Tongue (tissue), 2 donors: ENCODE data around the gene AKNA. TPM values are rescaled to one million over a fixed set of nuclear protein-coding genes. Genes with fewer than 3 reads are reported as not detected.

Experiments
- DNase-seq: peaks from one replicate; pipeline ENCODE4 v3.0.0-alpha.2; 2015
- total RNA-seq: library from RNA; depleted of rRNA; stranded (reverse); fragments of >200 nt; gene quantifications from one replicate; pipeline ENCODE4 v1.2.3, GENCODE V29; 2014

The AKNA gene
- total RNA-seq, 1 donor from 2014 or later: 9.5 TPM

DNA sequence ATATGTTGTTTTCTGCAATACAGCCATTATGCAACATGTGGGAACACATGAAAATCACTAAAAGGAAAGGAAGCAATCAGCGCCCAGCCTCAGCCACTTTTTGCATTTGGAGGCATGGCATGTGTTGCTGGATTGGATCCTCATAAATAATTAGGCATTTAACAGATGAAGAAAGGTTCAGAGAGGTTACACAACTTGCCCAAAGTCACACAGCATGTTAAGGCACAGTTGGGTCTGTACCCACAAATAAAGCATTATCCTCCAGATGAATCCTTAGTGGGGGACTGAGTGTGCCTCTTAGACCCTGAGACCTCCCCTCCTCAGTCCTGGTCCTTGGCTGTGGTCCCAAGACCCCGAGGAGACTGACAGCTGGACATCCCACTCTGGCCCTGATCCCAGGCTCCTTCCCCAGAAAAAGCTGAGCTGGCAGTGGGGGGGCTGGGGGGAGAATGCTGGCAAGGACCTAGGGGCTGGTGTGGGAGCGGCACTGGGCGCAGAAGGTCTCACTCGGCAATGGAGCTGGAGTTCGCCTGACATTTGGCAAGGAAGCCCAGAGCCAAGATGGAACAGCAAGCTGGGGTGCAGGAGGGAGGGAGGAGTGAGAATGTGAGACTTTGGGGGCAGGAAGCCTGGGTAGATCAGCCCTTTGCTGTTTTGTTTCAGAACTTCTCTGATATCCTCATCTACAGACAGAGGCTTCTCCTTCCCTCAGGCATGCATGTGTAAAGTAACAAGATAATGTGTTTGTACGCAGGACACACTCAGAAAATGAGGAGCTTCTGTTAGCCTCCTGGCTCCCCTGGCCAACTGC lies 6.9 kb upstream of the AKNA start:
- peak; percentile 72 for DNase-seq

DNA sequence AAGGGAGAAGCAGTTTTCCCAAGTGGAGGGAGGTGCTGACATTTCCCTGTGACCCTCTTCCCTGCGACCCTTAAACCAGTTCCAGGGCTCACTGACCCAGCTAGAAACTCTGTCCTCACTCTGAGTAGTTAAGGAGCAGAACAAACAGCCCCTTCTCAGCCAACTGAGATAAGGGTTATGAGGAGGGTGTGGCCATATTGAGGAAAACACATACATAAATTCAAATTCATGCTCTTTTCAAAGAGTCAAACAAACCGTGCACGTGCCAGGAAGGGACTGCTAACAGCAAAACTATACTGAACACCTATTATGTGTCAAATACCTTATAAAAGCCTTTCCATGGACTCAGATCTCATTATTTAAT lies 4.9 kb upstream of the AKNA start:
- no peak for DNase-seq

DNA sequence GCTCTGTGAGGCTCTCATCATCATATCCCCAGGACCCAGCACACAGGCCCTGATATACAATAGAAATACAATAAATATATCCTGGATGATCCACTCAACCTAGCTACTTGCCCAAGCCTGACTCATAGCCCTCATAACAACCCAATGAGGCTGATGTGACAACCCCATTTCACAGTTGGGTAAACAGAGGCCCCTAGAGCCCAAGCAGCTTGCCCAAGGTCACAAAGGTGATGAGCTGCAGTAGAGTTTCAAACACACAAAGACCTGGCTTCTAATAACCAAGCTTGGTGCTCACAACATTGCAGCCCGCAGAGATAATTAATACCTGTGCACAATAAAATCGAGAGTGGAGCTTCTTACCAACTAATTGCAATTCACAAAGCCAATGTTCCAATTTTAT lies 3.2 kb upstream of the AKNA start:
- DNase-seq: no peak

DNA sequence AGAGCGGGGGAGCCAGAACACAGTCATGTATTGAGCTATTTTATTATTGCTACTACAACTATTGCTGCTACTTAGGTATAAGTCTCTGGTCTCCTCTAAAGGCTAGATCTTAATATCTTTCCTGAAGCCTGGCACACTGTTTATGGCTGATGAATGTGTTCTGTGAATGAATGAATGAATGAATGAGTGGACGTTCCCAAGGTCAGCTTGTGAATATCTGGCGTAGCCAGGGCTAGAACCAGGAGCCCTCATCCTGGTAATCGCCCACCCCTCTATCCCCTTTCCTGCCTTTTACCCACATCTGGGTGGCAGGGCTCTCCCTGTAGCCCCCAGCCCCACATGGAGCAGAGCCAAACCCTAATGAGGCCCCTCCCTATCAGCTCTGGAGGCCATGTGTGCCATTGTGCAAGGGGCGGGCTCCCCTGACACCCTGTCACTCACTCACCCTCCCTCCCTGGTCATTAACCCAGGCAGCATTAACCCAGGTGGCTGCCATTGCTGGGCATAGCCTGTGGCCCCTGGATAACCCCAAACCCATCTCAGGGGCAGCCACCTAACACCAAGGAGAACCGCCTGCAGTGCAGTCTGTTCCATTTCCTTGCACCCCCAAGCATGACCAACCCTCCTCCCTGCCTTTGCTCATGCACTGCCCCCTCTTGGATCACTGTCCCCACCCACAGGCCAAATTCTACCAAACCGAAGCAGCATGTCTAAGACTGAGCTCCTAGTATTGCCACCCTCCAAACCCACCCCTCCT lies 2.0 kb upstream of the AKNA start:
- DNase-seq: no peak

DNA sequence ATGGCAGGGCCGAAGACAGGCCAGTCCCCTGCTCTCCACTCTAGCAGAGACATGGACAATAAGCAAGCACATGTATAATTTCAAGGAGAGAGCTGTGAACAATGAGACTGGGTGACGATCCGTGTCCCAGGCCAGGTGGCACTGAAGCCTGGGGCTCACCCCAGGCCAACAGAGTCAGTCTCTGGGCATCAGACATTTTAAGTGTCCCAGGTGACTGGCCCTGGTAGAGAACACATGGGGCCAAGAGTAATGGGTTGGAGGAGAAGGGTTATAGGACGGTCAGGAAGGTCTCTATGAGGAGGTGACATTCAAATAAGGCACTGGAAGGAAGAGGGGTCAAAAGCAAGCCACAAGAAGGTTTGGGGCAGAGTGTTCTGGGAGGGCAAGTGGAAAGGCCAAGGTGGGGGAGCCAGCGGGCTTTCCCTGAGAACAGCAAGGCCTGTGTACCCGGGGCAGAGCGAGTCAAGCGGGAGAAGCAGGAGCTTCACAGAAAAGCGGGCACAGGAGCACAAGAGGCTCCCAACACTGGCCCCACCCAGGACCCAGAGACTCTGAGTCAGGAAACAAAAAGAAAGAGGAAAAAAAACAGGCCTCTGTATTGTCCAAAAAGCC lies 1.1 kb upstream of the AKNA start:
- DNase-seq: no peak

DNA sequence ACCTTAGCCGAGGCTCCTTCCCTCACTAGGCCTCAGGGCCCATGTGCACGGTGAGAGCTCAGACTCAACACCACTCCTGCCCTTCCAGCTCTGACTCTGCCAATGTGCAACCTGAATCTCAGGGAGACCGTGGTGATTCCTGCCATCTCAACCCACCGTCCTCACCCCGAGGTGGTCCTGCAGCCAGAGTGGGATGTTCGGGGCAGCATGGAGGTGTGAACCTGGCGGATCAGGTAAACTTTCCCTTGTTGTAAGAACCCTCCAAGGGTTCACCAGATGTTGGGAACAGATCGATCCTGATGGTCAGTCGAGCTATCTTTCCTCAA lies 538 bp upstream of the AKNA start:
- DNase-seq: no peak

DNA sequence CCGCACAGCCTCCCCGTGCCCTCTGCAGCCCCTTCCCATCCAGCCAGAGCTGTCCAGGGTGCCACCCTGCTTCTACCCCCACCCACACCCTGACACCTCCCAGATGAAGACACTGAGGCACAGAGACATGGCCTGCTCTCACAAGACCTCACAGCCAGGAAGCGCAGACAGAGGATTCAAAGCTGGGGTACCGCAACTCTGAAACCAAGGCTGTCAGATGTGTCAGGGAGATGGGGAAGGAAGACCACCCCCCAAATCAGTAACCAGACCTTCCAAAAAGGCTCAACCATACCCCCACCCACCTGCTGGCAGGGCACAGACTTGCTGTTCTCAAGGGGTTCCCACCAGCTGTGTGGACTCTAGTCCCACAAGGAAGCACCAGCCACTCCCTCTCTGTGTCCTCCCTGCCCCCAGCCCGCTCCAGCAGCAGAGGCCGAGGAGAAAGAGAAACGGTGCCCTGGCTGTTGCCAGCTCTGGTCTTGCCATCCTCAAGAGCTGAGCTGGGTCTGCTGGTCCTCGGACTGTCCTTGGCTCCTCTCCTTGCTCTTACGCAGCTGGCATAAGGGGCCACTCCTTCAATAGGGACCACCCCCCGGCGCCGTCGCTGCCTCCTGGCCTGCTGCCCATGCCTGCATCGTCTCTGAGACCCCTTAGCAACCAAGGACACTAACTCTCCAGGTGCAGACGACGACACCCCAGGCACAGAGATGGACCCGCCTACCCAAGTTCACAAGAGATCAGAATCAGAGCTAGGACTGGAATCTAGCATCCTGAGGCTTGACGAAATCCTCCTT lies 699 bp downstream of the AKNA start:
- peak; percentile 77 for DNase-seq

DNA sequence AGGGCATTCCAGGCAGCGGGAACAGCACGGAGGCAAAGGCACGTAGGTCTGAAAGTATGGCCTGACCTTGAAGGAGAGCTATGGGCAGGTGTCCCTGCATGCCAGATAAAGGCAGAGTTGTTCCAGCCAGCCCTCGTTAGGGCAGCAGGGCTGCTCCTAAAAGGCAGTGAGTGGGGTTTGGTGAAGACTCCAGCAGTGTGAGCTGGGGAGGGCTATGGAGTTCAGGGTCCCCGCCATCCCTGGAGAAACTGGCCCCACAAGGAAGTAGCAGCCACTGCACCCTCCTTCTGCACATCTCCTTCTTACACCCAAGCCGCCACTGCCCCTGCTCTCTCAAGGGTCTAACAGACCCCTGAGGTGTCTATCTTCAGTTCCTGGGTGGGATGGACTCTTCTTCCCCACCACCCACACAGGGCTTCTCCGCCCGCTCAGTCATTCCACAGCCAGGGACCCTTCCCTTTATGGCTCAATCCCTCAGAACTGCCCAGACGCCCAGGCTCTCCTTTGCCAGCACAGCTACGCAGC lies 1.4 kb downstream of the AKNA start:
- DNase-seq: no peak

DNA sequence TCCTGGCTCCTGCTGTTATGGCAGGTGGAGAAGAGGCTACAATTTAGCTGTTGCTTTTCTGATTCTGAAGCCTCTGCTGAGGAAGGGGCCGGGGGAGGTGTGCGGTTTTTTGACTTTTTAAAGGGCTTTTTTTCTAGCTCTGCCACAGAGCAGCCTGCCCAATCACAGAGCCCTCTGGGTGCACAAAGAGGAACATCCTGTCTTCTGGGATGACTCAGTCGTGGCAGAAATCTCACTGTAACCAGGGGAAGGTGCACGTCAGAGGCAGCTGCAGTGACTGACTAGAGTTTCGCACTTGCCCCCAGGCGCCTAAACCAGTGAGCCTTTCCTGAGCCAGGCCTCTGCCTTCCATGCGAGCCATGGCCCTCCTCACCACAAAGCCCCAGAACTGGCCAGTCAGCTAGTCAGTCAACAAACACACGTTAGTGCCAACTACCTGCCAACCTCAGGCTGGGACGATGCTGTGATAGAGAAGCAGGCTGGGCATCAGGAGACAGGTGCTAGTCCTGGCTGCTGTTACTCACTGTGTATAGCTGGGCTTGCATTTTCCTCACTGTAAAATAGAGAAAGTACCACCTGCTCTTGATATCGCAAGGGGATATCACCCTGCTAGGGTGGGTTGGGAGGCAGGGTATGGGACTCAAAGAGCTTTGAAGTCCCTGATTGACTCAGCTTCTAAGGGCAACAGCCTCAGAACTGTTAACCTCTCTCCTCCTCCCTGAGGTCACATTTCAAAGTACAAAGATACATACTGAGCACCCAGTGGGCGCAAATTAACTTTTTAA lies 2.2 kb downstream of the AKNA start:
- no peak for DNase-seq

DNA sequence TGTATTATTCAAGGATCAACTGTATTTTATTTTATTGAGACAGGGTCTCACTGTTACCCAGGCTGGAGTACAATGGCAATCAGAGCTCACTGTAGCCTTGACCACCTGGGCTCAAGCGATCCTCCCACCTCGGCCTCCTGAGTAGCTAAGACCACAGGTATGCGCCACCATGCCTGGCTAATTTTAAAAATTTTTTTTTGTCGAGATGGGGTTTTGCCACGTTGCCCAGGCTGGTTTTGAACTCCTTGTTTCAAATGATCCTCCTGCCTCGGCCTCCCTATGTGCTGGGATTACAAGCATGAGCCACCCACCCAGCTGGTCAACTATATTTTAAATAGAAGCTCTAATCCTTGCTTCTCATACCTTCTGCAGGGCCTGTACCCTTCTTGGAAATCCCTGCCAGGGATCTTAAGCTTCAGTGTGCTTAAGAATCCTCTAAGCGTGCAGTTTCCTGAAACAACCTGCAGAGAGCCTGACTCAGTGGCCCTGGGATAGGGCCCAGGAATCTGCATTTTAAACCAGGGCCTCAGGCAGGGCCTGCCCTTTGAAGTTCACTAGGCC lies 2.9 kb downstream of the AKNA start:
- no peak for DNase-seq

DNA sequence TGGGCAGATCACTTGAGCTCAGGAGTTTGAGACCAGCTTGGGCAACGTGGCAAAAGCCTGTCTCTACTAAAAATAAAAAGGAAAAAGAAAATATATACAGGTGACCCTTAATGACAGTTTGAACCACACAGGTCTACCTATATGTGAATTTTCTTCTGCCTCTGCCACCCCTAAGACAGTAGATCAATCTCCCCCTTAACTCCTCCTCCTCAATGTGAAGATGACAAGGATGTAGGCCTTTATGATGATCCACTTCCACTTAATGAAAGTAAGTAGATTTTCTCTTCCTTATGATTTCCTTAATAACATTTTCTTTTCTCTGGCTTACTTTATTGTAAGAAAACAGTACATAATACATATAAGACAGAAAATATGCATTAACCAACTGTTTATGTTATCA lies 3.4 kb downstream of the AKNA start:
- DNase-seq: no peak

DNA sequence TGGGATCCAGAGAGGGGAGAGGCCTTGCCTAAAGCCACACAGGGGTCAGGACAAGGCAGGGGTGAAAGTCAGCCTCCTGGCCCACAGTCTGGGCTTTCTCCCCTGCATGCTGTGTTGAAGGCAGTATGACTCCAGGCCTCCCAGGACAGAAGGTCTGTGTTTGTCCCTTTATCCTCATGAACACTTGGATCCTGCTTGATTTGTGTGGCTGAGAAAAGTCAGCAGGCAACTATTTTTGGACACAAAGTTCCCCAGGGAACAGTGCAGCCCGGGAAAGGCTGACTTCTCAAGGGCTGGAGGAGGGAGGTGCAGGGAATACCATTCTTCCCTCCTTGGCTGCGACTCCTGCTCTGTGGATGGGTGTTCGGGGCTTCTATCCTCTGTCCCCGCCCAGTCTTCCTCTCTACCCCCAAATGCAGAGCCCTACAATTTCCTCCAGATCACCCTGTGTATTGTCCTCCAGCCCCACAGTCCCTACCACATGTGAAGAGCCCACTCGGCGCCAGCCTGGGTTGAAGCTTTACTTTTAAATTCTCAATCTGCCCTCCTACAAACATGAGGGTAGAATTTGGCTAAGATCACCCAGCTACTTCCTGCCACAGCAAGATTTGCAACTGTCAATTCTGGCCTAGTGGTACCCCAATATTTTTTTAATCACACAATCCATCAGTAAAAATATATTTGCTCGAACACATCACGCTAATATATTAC lies 4.1 kb downstream of the AKNA start:
- DNase-seq: peak; percentile 64

DNA sequence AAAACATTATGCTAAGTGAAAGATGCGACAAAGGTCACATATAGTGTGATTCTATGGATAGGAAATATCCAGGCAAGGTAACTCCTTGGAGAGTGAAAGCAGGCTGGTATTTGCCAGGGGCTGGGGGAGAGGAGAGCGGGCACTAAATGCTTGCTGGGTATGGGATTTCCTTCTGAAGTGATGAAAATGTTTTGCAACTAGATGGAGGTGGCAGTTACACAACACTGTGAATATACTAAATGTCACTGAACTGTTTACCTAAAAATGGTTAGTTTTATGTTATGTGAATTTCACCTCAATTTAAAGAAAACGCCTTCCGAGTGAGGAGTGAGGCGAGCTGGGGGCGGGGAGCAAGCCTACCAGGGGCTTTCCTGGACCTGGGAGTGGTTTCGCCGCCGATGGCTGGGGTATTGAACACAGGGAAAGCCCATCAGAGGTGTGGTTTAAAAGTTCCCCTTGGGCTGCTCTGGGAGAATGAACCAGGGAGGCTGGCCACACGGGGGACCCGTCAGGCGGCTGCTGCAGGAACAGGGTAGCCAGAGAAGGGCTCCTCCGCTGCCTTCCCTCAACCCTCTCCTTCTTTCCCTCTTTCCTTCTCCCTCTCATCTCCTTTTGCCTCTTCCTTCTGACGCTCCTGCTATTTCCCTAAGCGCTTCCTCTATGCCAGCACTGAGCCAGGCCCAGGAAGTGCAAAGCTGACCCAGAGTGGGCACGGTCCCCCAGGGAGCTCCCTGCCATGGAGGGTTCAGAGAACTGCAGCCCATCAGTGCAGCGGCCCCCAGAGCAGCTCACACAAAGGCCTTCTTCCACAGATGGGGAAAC lies 4.9 kb downstream of the AKNA start:
- no peak for DNase-seq

DNA sequence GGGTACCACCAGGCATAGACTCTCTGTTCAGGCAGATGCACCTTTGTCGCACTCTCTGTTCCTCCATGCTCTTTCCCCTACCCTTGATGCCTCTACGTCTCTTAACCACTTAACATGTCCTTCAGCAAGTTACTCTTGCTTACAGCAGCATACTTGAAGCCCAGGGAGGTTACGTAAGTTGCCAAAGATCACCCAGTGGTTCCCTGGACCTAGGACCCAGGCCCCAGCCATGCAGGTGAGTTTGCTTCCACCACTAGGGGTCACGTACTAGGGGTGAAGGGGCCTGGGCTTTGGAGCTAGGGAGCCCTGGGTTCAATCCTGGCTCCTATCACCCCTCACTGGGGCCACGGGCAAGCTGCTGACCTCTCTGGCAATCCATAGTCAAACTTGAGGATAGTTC lies 8.9 kb downstream of the AKNA start:
- no peak for DNase-seq

DNA sequence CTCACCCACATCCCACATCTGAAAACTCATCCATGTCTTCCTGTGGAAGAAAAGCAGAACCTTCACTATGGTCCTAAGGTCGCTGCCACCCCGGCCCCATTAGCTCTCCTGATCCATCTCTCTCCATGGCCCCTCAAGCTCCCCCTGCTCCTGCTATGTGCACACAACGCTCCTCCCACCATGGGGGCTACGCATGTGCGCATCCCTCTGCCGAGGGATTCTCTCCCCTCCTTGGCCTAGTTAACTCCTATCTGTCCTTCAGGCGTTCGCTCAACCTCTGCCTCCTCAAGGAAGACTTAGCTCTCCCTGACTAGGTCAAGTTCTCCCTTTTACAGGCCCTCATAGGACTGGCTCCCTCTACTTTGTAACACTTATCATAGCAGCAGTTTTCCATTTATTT lies 9.8 kb downstream of the AKNA start:
- no peak for DNase-seq

DNA sequence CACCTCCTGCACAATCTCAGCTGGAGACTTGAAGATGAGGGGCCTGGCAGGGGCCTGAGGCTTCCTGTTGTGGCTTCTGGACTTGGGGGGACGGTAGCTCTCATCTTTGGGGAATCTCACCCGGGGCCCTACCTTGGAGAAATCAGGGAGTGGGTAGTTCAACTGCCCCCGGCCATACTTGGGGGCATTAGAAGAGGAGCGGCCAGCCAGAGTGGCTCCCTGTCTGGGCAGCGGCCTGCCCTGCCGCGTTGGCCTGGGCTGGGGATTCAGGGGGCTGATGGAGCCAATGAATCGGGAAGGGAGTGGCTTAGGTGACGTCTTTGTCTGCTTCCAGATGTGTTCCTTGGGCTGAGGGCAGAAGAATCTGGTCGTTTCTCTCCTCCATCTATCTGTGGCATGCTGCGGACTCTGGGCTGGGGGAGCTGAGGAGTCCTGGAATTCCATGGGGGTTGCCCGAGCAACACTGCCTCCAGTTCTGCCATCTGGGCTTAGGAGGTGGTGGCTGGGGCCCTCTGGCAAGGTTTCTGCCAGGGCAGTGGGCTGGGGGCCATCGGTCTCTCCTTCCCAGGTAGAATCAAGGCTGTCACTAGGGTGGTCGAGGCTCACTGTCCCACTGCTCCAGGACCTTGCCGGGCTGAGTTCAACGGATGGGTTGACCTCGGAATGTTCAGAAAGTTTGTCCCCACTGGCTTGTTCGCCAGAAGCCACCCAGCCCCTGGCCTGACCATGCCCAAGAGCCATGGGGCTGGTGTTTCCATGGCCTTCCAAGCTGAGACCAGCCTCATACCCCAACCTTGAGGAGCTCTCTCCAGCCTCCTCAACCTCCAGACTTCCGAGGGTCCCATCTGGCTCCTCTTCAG lies 11.0 kb downstream of the AKNA start:
- no peak for DNase-seq

DNA sequence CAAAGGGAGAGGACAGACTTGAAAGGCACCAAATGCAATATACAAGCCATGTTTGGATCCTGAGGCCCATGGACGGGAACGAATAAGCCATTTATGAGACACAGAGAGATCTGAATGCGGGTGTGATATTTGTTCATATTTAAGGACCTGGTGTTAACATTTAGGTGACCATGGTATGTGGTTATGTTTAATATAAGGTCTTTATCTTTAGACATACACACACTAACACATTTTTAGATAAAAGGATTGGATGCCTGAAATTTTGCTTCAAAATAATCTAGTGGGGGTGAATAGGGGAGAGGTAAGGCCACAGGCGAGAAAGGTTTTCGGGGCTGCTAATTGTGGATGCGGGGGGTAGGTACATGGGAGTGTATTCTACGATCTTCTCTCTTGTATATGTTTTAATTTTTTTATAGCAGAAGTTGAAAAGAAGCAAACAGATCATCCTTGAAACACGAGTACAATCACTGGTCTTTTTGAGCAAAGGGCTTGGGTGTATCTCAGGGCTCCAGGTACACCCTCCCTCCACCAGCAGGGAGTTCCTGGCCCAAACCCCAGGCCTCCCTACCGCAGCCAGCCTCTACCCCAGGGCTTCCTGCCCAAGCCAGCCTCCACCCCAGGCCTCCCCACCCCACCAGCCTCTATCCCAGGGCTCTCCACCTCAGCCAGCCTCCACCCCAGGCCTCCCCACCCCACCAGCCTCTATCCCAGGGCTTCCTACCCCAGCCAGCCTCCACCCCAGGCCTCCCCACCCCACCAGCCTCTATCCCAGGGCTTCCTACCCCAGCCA lies 12.2 kb downstream of the AKNA start:
- DNase-seq: no peak

DNA sequence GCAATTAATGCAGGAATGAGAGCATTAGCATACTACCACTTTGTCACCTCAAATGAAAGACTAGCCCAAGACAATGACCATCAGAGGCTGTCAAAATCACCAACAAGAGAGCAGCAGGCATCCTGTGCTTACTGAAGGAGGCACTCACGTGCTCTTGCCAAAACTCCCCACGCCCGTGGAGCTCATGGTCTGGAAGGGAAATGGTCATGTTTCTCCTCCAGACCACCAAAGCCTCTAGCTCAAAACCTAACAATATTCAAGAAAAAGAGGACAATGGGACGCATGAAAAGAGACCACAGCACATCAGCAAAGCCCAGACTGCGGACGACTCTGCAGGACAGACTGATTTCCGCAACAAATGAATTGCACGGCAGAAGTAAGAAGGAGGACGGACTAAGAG lies 12.8 kb downstream of the AKNA start:
- no peak for DNase-seq
